Measurements from ENCODE around the gene PRSS38.

The PRSS38 gene

DNA sequence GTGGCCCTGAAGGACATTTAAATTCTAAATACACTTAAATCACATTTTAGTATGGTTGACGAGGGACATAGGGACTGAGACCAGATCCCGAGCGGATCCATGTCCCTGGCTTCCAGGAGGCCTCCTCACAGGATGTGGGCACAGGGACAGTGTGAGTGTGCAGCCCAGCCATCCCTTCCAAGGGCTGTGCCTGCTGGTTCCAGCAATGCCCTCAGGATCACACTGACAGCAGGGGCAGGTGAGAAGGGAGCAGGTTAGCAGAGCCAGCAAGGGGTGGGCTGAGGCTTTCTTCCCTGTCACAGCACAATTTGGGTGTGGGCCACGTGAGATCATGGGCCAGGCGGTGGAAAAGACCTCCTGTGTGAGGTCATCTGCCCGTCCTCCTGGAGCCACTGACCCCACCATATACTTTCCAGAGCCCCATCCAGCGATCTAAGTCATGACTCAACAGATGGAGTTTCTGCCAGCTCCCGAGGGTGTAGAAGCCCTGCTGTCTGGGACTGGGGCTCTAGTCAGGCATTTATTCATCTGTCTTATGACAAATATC, 37.0 kb upstream of the PRSS38 start:
- DNase-seq, result no peak

DNA sequence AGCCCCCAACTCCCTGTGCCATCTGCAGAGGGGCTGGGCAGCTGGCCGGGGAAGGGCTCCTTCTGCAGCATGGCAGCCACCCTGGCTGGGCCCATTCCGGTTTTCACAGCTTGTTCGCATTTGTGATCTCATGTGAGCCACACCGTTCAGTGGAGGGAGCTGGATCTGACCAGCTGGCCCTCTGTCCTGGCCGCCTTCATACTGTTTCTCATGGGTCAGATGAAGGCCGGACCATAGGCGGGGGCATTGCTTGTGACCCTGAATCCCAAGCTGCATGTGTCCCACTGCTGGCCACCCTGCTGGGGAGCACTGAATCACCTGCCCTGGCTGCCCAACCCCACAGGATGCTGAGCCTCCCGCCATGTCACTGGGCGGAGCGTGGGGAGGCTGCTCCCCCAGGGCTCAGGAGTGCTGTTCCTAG, 36.4 kb upstream of the PRSS38 start:
- DNase-seq, result no peak

DNA sequence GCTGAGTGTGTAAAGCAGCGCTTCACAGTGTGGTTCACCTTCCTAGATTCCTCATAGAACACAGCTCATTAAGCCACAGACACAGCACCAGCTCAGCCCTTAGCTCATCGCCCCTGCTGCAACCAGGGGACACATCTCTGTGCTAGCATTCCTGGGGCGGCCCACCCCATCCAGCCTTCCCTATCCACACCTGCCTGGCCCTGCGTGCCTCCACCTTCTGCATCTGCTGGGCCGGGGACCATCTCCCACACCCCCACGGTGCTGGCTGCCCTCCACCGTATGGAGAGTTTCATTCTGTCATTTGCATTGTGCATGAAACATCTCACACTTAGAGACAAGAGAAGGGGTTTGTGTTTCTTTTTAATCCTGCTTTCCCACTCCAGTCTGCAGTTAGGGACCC, 35.8 kb upstream of the PRSS38 start:
- DNase-seq, result no peak

DNA sequence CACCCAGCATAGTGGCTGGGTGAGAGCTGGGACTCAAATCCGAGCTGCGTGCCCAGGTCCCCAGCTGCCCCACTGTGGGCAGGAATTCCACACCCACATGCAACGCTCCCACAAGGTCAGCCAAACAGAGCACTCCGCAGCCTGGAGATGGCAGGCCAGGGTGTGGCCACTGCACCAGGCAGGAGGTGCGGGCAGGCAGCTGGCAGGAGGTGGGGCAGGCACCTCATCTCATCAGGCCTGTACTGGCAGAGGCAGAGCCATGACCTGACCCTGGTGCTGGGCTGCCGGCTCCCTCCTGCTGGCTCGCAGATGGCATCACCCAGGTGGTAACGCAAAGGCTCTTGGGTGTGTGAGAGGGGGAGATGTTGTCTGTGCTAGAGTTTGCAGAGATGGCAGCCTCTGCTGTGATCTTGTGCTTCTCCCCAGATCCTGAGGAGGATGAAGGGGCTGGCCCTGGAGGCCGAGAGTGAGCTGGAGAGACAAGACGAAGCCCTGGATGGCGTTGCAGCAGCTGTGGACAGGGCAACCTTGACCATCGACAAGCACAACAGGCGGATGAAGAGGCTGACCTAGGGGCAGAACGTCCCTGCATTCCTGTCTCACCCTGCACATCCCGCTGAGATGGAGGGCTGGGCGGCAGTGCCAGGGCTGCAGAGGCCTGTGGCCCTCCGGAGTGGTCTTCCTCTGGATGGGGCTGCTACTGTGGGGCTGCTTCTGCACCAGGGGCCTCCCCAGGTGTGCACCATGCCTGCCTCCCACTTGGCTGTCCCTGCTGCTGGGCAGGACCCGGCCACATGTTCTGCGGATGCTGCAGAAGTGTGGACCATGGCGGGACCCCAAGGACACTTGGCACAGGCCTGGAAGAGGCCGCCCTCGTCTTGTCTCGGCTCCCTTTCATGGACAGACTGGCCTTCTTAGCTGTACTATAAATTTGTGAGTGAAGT, 35.1 kb upstream of the PRSS38 start:
- no peak for DNase-seq

DNA sequence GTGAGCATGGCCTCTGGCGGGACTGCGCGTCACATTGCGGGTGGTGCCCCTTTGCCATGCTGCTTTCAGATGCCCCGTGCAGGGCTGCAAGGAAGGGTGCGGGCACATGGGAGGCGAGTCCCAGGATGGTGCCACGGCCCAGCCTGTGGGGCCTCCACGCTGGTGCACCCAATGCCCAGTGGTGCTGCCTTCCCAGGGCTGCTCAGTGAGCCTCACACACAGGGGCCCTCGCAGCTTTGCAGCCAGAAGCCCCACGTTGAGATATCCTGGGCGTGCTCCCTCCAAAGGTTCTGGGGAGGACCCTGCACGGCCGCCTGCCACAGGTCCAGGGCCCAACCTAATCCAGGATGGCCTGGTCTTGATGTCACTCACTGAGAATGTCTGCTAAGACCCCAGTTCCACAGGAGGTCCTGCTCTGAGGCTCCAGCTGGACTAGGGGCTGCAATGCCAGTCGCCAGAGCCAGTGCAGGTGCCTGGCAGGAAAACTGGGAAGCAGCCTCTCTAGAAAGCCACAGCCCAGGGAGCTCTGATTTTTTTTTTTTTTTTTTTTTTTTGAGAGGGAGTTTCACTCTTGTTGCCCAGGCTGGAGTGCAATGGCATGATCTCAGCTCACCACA, 34.1 kb upstream of the PRSS38 start:
- DNase-seq, result no peak

DNA sequence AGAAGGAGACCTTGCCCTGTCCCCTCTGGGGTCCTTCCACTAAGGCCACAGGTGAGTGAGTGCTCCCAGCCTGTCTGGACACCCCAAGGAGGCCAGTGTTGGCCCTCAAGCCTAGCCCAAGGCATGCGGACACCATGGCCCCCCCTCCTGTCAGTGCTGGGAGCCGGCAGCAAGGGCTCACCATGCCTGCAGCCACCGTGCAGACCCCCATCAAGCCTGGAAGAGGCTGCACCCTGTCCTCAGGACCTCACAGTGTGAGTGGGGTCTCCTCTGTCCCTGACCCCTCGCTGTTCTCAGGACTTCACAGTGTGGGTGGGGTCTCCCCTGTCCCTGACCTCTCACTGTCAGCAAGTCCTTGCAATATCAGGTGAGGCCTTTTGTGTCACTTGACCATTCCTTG, 33.2 kb upstream of the PRSS38 start:
- DNase-seq, result no peak

DNA sequence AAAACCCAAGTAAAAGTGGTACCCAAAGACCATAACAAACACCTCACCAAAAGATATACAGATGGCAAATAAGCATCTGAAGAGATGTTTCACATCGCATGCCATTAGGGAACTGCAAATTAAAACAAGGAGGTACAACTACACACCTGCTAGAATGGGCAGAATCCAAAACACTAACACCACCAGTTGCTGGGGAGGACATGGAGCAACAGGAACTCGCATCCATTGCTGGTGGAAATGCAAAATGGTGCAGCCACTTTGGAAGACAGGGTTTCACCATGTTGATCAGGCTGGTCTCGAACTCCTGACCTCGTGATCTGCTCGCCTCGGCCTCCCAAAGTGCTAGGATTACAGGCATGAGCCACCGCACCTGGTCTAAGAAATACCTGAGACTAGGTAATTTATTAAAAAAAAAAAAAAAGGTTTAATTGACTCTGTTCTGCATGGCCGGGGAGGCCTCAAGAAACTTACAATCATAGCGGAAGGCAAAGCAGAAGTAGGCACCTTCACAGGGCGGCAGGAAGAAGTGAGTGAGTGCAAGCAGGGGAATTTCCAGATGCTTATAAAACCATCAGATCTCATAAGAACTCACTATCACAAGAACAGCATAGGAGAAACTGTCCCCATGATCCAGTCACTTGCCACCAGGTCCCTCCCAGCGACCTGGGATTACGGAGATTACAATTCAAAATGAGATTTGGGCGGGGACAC, 30.2 kb upstream of the PRSS38 start:
- DNase-seq, result no peak

DNA sequence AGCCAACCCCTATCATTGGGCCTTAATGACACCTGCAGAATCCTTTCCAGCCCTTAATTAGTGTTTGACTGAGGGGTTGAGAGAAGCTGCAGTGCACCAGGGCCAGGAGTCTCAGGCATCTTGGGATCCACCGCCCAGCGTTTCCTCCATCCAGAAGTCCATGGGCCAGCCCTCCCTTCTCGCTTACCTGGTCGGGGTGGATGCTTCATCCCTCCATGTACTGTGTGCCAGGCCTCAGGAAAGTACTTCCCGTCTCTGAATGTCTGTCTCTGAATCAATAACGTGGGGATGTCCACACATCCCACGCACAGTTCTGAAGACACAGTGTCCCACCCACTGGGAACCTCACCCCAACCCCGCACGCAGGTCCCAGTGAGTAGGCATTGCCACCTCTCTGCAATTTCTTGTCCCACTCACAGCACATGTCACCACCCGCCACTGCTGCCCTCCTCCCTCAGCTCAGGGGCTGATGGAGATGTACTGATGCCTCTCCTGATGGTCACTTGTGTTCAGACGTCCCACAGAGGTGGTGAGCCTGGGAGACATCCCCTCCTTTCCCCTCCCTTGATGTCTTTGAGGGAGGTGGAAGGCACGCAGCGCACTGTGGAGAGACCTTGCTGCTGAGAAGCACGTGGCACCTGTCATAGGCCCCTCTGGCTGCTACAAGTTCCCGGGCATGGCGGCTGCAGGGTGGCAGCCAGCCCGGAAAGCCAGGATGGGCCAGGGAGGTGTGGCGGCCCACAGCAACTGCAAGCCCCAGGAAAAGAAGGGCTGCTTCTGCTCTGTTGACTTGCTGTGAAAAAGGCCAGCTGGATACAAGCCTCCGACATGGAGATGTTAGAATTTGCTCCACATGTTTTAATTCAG, 29.4 kb upstream of the PRSS38 start:
- no peak for DNase-seq

DNA sequence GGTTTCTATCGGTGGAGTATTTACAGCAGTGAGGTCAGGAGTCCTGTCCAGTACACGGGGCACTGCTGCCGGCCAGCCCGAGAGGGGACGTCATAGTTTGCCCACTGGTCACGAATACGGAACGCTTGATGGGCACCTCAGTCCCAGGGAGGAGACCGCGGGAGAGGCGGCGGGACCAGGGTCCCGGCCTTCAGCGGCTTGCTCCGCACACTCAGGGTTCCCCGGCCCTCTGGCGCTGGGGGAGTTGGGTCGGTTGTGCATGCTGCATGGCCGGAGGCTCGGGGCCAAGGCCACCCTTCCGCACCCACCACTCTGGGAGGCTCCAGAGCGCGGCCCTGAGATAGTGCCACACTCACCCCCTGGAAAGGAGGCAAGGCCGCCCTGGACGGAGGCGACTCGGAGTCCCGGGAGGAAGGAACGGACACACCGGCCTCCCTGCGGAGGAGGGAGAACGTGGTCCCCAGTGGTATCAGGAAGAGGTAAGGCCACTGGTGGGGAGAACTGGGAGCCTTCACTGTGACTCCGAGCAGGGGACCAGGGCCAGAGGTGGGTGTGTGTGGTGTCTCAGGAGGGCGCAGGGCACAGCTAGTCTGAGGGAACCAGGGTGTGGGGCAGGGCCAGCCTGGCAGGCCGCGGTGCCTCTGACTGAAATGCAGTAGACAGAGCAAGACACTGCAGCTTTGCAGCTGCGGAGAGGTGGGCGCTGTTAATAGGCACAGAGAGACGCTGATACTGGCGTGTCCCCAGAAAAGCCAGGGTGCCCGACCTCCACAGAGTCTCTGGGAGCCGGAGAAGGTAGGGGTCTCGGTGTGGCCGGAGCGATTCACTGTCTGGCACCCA, 28.6 kb upstream of the PRSS38 start:
- DNase-seq, result no peak

DNA sequence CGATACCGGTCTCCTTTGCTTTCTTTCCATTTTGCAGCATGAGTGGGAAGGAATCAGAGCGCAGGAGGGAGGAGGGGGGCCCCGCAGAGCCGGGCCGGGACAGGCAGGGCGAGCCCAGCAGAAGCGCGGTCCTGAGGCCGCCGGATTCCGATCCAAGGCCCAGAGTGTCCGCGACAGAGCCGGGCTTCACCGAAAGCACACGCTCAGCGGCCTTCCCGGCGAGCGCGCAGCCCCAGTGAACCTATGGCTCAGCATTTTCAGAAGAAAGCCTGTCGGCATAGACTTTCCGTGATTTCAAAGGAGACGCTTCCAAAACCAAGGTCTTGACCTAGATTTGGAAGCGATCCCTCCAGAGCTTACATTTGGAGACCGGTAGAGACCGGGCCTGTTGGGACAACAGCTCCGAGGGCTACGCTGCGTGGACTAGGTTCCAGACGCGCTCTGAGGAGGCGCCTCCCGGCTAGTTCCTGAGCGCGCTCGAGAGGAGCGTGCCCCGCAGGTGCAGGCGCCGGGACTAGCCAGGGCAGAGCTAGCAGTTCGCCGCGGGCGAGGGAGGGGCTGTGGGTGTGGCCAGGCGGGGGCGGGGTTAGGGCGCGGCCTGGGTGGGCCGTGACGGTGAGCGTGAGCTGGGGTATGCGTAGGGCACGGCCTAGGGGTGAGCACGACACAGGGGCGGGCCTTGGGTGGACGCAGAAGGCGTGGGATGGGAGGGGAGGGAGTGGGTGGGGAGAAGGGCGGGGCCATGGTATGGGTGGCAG, 27.8 kb upstream of the PRSS38 start:
- peak in 34 of 56 donors; percentile 27 to 74 (median 57) for DNase-seq

DNA sequence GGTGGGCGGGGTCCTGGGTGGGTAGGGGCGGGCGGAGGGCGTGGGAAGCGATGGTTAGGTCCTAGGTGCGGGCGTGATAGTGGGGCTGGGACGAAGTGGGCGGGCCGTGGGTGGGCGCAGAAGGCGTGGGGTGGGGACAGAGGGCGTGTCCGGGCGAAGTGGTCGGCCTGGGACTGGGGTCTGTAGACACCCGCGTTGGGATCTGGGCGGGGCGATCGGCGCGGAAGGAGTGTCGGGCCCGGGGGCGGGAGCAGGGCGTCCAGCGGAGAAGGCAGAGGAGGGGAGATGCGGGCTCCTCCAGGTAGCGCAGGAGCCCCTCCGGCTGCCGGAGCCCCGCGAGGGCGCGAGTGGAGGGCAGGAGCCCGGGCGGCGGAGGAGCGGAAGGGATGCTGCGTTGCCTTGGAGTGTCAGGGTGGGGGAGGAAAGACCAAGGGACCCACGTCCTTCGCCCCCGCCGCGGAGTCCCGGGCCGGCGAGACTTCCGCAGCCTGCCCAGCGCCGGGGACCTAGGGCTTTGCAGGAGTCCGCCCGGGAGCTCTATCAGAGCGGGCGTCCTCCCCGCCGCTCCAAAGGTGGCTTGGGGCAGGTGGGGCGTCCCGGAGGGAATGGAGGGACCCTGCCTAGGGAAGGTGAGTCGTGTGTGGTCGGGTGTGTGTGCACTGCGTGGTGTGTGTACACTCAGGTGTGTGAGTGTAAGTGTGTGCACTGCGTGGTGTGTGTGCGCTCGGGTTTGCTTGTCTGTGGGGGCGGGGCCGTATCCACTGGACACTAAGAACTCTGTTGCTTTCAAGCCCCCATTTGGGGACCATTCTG, 27.0 kb upstream of the PRSS38 start:
- DNase-seq, result peak in 3 of 56 donors; percentile 53 to 79 (median 67)

DNA sequence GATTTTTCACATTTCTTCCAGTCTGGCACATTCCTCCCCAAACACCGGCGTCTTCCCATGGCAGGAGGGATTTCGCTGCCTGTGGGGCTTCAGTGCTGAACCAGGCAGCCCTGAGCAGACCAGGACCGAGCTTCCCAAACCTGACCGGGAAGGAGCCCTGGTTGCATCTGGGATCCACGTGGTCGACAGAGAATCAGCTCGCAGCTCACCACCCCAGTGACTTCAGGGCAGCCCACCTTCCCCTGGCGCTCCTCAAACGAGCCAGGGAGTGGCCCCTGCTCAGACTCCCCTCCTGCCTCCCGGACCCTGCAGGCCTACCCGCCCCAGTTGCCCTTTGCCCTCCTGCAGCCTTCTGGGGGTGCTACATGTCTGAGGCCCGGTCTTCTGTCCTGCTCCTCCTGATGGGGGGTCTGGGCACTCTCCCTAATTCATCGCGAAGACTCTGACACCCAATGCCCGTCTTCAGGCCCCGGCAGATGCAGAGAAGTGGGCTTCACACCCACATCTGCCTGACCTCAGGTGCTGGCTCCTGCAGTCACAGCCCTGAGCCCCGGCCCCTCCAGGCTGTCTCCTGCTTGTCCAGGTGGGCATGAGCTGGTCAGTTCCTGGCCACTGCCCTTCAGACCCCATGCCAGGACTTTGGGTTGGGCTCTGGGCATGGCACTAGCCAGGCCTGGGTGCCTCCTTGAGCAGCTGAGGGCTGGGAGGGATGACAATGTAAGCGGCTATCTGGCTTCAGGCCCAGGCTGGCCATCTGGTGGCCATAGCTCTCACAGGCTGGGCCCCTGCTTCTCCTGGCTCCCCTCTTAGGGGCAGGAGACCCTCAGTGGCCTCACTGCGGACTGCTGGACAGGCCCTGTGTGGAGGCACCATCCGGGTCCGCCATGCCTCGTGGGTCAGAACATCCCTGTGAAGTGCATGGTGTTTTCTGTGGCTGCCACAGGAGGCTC, 26.1 kb upstream of the PRSS38 start:
- DNase-seq, result no peak

DNA sequence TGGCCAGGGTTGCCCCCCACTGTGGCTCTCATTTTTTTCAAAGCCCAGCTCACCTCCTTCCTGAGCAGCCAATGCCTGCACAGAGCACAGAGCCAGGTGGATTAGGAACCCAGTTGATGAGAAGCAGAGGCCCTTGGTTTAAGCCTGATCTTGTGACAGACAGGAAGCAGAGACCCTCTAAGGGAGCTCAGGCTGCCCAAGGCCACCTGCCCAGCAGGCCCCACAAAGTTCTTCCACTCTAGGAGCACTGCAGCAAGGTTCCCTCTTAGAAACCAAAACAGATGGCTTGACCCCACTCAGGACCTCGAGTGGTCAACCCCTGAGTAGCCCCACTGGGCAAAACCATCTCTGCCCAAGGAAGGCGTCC, 25.5 kb upstream of the PRSS38 start:
- no peak for DNase-seq

DNA sequence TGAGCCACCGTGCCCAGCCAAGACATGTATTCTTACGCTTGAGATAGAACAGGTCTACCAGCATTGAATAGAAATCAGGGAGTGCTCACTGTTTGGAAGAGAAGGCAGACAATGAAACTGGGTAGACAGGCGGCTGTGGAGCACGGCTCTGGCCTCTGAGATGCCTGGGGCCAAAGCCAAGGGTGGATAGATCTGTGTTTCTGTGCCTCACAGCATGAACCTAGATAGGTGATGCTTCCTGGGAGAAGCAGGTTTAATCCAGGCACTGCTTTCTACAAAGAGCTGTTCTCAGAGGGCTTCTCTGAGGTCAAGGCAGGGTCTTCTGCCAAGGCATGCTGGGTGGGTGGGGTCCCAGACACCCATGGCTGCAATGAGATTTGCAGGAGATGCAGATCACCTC, 24.6 kb upstream of the PRSS38 start:
- DNase-seq, result no peak

DNA sequence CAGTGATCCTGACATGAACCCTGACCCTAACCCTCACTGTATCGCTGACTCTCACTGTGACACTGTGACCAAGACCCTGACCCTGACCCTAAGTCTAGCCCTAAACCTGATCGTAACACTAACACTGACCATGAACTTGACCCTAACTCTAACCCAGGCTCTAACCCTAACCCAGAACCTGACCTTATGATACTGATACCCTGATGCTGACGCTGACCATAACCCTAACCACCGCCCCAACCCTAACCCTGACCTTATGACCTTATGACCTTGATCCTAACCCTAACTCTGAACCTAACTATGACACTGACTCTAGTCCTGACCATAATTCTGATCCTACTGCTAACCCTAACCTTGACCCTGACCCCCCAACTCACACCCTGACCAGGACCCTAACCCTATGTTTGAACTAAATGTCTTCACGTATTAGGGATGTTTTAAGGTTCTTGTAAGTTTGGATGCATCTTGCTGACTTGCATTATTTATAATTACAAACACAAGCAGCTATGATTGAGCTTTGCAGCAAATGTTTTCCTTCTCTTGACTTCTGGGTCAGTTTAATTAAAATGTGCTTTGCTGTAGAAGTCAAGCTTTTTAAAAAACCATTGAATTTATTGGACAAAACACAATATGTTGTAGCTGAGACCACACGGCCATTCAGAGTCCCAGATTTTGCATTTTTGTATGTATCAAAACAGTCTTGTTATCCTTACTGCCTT, 23.9 kb upstream of the PRSS38 start:
- DNase-seq, result no peak

Measured in amygdala (tissue), 56 donors.